B cell (primary cell): Measurements from ENCODE around the gene KCNAB3.

Experiments
- CTCF ChIP-seq: fragments of 200-600 bp; IDR thresholded peaks from one replicate; pipeline ENCODE4 v1.8.0; 2022; ENCODE audit warnings: antibody characterized with exemption, mild to moderate bottlenecking
- EZH2 ChIP-seq: IDR thresholded peaks from 2 replicates; pipeline ENCODE4 v1.6.1; 2012; ENCODE audit warnings: borderline replicate concordance, low read depth, mild to moderate bottlenecking, moderate library complexity, low read length; ENCODE audit not compliant: insufficient read depth, poor library complexity, severe bottlenecking

GRCh38 chr17:7945651-7946050 is 16.0 kb upstream of the KCNAB3 start:
- TF ChIP-seq CTCF (no peak), EZH2 (no peak)
